ENCODE results near the gene LRG1. TPM values are rescaled to one million over a fixed set of nuclear protein-coding genes. Genes with fewer than 3 reads are reported as not detected.
A peak's percentile ranks its signal among the peaks of the same experiment; 100 is the strongest.

The LRG1 gene
- total RNA-seq, 1 donor from 2014 or later, result 1.1 TPM

DNA sequence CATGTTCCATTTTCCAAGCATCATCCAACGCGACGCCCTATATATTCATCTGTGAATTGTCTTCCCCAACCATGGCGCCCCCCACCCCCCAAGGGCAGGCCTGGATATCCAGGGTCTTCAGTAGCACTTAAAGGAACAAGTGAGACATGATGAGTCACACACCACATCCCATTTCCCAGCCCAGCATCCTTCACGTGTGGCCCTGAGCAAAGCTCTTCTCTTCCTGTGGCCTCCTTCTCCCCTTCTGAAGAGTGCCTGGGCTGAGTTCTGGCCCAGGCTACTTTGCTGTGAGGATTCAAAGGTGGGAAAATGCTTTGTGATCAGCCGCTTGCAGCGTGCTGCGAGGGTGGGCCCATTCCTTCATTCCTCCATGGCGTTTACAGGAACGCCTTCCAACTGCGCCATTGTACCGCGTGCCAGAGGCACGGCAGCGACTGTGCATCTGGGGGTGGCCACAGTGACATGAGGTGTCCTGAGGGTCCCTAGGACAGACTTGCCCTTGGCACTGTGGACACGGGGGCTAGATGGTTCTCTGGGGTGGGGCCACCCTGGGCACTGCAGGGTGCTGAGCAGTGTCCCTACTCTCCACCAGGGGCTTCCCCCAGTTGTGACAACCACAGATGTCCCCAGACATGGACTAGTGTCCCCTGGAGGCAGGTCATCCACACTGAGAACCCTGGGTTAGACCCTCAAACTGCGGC, 33.2 kb downstream of the LRG1 start:
- no peaks in the 10 kb centered on the region for H3K27me3 ChIP-seq (ENCODE audit: control insufficient read depth, insufficient read depth, low read length)
- H3K36me3 ChIP-seq (ENCODE audit: control insufficient read depth, insufficient read depth, low read length), result peaks cover 8% of the 10 kb centered on the region

DNA sequence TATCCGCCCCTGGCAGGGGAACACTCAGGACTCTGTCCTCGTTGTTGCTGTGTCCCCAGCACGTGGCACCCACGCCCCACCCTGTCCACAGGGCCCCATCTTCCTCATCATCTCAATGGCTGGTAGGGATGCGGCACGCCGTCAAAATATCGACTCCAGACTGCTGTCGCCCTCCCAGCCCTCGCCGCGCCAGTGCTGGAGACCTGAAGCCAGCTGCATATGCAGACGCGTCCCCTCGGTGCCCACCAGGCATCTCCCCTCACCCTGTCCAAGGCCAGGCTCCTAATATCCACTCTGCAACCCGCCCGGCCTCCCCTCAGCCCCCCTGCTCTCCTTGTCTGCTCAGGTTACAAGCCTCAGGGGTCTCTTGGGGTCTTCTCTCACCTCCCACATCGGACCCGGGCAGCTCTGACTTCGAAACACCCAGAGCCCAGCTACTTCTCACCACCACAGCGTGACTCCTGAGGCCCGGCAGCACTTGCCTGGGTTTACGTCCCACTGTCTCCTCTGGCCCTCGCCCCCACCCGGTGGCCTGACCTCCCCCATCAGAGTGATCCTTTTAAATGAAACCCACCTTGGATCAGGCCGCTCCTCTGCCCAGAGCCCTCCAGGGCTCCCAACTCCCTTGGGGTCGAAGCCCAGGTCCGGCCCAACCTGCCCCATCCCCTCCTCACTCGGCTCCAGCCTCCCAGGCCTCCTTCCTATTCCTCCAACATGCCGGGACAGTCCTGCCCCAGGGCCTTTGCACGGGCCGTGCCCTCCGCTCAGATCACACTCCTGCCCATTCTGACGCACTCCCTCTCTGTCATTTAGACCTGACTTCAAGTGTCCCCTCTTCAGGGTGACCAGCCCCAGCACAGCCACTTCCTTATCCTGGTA, 34.0 kb downstream of the LRG1 start:
- Histone ChIP-seq H3K27me3 (ENCODE audit: control insufficient read depth, insufficient read depth, low read length) (no peaks in the 10 kb centered on the region), H3K36me3 (ENCODE audit: control insufficient read depth, insufficient read depth, low read length) (peaks cover 8% of the 10 kb centered on the region), H3K4me3 (ENCODE audit: low read depth, low read length) (no peak overlapping the region)
- TF ChIP-seq, protein P1, sequence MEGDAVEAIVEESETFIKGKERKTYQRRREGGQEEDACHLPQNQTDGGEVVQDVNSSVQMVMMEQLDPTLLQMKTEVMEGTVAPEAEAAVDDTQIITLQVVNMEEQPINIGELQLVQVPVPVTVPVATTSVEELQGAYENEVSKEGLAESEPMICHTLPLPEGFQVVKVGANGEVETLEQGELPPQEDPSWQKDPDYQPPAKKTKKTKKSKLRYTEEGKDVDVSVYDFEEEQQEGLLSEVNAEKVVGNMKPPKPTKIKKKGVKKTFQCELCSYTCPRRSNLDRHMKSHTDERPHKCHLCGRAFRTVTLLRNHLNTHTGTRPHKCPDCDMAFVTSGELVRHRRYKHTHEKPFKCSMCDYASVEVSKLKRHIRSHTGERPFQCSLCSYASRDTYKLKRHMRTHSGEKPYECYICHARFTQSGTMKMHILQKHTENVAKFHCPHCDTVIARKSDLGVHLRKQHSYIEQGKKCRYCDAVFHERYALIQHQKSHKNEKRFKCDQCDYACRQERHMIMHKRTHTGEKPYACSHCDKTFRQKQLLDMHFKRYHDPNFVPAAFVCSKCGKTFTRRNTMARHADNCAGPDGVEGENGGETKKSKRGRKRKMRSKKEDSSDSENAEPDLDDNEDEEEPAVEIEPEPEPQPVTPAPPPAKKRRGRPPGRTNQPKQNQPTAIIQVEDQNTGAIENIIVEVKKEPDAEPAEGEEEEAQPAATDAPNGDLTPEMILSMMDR (IDR thresholded peaks at IDR 0.05; ENCODE audit: insufficient read depth, low read length, severe bottlenecking), result no peak
- FAIRE-seq (no peak), DNase-seq (ENCODE audit: low read depth) (no peak)

More for the DNA sequence above, 33.2 kb downstream of the LRG1 start:
- TF ChIP-seq, protein P1 (IDR thresholded peaks at IDR 0.05; ENCODE audit: insufficient read depth, low read length, severe bottlenecking), result no peak
- FAIRE-seq, result no peak
- peak; percentile 63 for DNase-seq (ENCODE audit: low read depth)
- H3K4me3 ChIP-seq (ENCODE audit: low read depth, low read length), result no peak overlapping the region

DNA sequence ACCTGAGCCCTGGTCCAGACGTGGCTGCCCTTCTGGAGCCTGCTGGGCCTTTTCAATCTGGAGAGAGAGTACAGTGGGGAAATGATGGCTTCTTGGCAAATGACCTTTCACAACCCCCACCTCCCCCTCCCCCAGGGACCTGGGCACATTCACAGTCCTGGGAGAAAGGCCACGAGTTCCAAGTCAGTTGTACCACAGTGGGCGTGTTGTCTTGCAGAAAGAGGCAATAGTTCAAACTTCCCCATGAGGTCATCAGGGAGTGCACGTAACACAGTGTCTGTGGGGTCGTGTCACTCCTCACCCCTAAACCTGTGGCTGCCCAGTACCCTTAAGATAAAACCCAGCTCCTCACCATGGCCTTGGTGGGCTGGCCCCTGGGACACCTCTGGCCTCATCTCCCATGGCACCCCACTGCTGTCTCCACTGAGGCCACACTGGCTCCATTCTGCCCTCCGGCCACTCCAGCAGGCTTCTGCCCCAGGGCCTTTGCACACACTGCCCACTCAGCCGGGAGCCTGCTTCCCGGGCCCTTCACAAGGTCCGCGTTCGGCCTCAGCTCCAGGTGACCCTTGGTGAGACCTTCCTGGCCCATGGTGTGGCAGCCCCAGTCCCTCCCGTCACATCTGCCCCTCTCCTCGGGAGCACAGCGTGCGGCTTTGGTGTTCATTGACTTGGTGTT, 34.8 kb downstream of the LRG1 start:
- H3K27me3 ChIP-seq (ENCODE audit: control insufficient read depth, insufficient read depth, low read length), result no peaks in the 10 kb centered on the region
- FAIRE-seq, result no peak
- TF ChIP-seq, protein P1 (IDR thresholded peaks at IDR 0.05; ENCODE audit: insufficient read depth, low read length, severe bottlenecking), result no peak
- peaks cover 8% of the 10 kb centered on the region for H3K36me3 ChIP-seq (ENCODE audit: control insufficient read depth, insufficient read depth, low read length)
- no peak overlapping the region for H3K4me3 ChIP-seq (ENCODE audit: low read depth, low read length)
- DNase-seq (ENCODE audit: low read depth), result no peak

DNA sequence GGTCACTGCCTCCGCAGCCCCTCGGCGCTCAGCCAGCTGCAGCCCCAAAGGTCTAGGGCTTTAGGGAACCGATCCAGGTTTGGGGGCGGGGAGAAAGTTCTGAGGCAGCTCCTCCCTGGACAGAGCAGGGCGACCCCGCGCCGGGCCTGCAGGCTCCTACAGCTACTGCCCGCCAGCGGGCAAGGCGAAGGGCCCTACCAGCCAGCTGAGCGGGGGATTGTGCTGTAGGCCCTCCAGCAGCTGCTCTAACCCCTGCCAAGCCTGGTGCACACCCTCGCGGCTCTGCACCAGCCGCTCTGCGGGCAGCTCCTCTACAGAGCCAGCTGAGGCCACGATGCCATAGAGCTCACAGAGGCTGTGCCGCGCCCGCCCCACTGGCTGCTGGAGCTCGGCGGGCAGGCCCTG, 35.5 kb downstream of the LRG1 start:
- H3K36me3 ChIP-seq (ENCODE audit: control insufficient read depth, insufficient read depth, low read length), result peaks cover 10% of the 10 kb centered on the region

GRCh38 chr19:4503825-4504170, 36.0 kb downstream of the LRG1 start:
- no peaks in the 10 kb centered on the region for H3K27me3 ChIP-seq (ENCODE audit: control insufficient read depth, insufficient read depth, low read length)
- TF ChIP-seq, protein P1 (IDR thresholded peaks at IDR 0.05; ENCODE audit: insufficient read depth, low read length, severe bottlenecking), result no peak
- FAIRE-seq (no peak), DNase-seq (ENCODE audit: low read depth) (no peak)
- H3K36me3 ChIP-seq (ENCODE audit: control insufficient read depth, insufficient read depth, low read length), result peaks cover 11% of the 10 kb centered on the region
- H3K4me3 ChIP-seq (ENCODE audit: low read depth, low read length), result no peak overlapping the region

More for the DNA sequence above, 35.5 kb downstream of the LRG1 start:
- no peak overlapping the region for H3K4me3 ChIP-seq (ENCODE audit: low read depth, low read length)
- no peaks in the 10 kb centered on the region for H3K27me3 ChIP-seq (ENCODE audit: control insufficient read depth, insufficient read depth, low read length)
- FAIRE-seq (no peak), DNase-seq (ENCODE audit: low read depth) (no peak)
- TF ChIP-seq, protein P1 (IDR thresholded peaks at IDR 0.05; ENCODE audit: insufficient read depth, low read length, severe bottlenecking), result no peak
